ENCODE results near the gene ELN. TPM values are rescaled to one million over a fixed set of nuclear protein-coding genes. Genes with fewer than 3 reads are reported as not detected.

The ELN gene
- total and polyA plus RNA-seq, 2 of the 4 experiments (the other 2 are of a cell fraction), result 2.2 to 14.3 TPM

DNA sequence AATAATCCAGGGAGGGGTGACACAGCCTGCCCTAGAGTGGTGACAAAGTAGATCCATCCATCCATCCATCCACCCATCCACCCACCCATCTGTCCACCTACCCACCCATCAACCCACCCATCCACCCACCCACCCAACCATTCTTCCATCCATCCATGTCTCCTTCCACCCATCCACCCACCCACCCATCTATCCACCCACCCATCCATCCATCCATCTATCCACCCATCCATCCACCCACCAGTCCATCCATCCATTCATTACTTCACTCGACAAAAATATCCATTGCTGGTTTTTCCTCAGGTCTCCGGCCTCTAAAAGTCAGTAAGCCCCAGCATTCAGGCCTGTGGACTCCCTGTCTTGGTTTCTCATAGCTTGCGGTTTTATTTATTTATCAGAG lies 43.1 kb downstream of the ELN start:
- 71% methylated on average over 1 of the region's 3 CpGs; no CpG with 5 or more reads in 1 of the 2 experiments for WGBS, 2 experiments (ENCODE audit: extremely low coverage in 2 of 2, insufficient read length in 1 of 2)
- H3K9ac ChIP-seq (ENCODE audit: low read depth, low read length), result no peak overlapping the region
- H2BK15ac ChIP-seq (ENCODE audit: low read depth, low read length), result no peak overlapping the region
- H3K23ac ChIP-seq (ENCODE audit: low read depth, low read length), result no peak overlapping the region
- DNase-seq (no peak), ATAC-seq (ENCODE audit: low read depth) (no peak)
- no peaks in the 10 kb centered on the region for H3K9me1 ChIP-seq (ENCODE audit: insufficient read depth, low read length)
- H4K20me1 ChIP-seq (ENCODE audit: insufficient read depth, low read length), result no peaks in the 10 kb centered on the region
- H4K5ac ChIP-seq (ENCODE audit: low read depth, low read length), result no peak overlapping the region
- H3K4ac ChIP-seq (ENCODE audit: low read depth, low read length), result no peak overlapping the region
- in situ Hi-C loops (cut with MboI; ENCODE audit: low sequenced_read_pairs), result loop anchor here (5.0 kb wide), 1 partner anchor 326 kb away; no protein-coding TSS in a partner anchor
- H4K91ac ChIP-seq (ENCODE audit: insufficient read depth, low read depth, low read length), result no peak overlapping the region
- H2AK9ac ChIP-seq (replicated peaks; ENCODE audit: low read depth, low read length, poor library complexity), result no peak overlapping the region
- intact Hi-C loops (cut with micrococcal nuclease), result no loop called here
- no peak overlapping the region; the same call in 1 of the 2 replicates for H3K14ac ChIP-seq (replicated peaks; ENCODE audit: low read depth, low read length)
- H2AK5ac ChIP-seq (ENCODE audit: low read depth, low read length), result no peak overlapping the region
- no peaks in the 10 kb centered on the region for H3K4me1 ChIP-seq (ENCODE audit: control insufficient read depth, insufficient read depth, low read length)
- no peak overlapping the region for H3K18ac ChIP-seq (ENCODE audit: low read depth, low read length)
- H3K79me1 ChIP-seq (ENCODE audit: low read depth in 1 of 2, low read length in 2 of 2), result no peaks in the 10 kb centered on the region
- peak overlapping the region; percentile 51 for H2AFZ ChIP-seq (replicated peaks; ENCODE audit: low read length, poor library complexity)
- dilution Hi-C loops (cut with HindIII; ENCODE audit: low sequenced_read_pairs, unreplicated experiment), result no loop called here
- POLR2A ChIA-PET (ENCODE audit: unreplicated experiment), result no interaction called here
- TF ChIP-seq POLR2A (IDR thresholded peaks at IDR 0.05; ENCODE audit: low read depth, low read length) (no peak), NFE2L2 (IDR thresholded peaks at IDR 0.05; ENCODE audit: low read depth, low read length) (no peak), MXI1 (IDR thresholded peaks at IDR 0.05; ENCODE audit: borderline replicate concordance, low read depth, low read length) (no peak), MAZ (IDR thresholded peaks at IDR 0.05; ENCODE audit: borderline replicate concordance, low read depth, low read length) (no peak)
- TF ChIP-seq, protein P1, sequence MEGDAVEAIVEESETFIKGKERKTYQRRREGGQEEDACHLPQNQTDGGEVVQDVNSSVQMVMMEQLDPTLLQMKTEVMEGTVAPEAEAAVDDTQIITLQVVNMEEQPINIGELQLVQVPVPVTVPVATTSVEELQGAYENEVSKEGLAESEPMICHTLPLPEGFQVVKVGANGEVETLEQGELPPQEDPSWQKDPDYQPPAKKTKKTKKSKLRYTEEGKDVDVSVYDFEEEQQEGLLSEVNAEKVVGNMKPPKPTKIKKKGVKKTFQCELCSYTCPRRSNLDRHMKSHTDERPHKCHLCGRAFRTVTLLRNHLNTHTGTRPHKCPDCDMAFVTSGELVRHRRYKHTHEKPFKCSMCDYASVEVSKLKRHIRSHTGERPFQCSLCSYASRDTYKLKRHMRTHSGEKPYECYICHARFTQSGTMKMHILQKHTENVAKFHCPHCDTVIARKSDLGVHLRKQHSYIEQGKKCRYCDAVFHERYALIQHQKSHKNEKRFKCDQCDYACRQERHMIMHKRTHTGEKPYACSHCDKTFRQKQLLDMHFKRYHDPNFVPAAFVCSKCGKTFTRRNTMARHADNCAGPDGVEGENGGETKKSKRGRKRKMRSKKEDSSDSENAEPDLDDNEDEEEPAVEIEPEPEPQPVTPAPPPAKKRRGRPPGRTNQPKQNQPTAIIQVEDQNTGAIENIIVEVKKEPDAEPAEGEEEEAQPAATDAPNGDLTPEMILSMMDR (conservative IDR thresholded peaks at IDR 0.05; ENCODE audit: low read depth, low read length), result no peak
- no peak overlapping the region for H3K4me3 ChIP-seq (ENCODE audit: insufficient read depth, low read depth, low read length)
- no TSS peak for BruUV-seq (replicated peaks)
- H3K9me3 ChIP-seq (ENCODE audit: control insufficient read depth, insufficient read depth, low read length), result no peaks in the 10 kb centered on the region
- no peaks in the 10 kb centered on the region for H3K36me3 ChIP-seq (ENCODE audit: control insufficient read depth, insufficient read depth, low read length)
- no peak overlapping the region for H2BK20ac ChIP-seq (ENCODE audit: low read depth, low read length)
- H4K8ac ChIP-seq (ENCODE audit: low read depth in 2 of 2, low read length in 2 of 2), result no peak overlapping the region
- H3K27ac ChIP-seq (ENCODE audit: insufficient read depth, low read length), result no peak overlapping the region
- no peak overlapping the region for H3K56ac ChIP-seq (ENCODE audit: extremely low read depth, insufficient read depth, low read length)
- no peak overlapping the region for H2BK5ac ChIP-seq (ENCODE audit: low read depth, low read length, poor library complexity, severe bottlenecking)
- H3K4me2 ChIP-seq (ENCODE audit: low read depth, low read length), result no peak overlapping the region
- CTCF ChIA-PET, result interaction anchor here (1.4 kb wide), 1 partner anchor 132 kb away, joined by 5 read pairs; no protein-coding TSS in a partner anchor
- H2BK120ac ChIP-seq (ENCODE audit: low read depth, low read length), result no peak overlapping the region
- no peaks in the 10 kb centered on the region for H3K27me3 ChIP-seq (ENCODE audit: control insufficient read depth, insufficient read depth, low read length)

Data from IMR-90 (cell line).